Cerebellar nuclear complex (tissue), 1 donor: ENCODE results near the gene GALNT9.
A peak's percentile ranks its signal among the peaks of the same experiment; 100 is the strongest.
"Not testable (repeated sequence)": the region's sequence is repeated elsewhere in the genome, so short reads cannot be mapped to it uniquely, and the experiment has no call there.

Experiments used
- DNase-seq, 2 experiments: peaks; one replicate each; lab custom pipeline; 2025; lab: John Stamatoyannopoulos, UW

GALNT9 gene

DNA sequence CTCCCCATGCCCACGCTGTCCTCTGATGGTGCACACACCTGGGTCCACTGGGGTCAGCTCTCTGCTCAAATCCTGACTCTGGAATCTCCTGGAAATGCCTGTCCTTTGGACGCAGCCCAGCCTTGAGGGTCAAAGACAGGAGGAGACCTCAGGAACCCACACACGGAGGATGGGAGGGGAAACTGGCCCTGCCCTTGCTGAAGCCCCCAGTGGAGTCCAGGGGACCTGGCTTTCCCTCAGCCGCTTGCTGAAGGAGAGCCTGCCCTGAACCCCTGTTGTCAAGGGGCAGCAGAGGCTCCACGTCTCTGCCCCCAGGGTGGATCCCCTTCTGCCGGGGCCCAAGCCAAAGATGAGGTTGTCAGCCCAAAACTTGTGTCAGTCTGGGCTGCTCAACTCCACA is 16.9 kb downstream of the GALNT9 start:
- no peak for DNase-seq

DNA sequence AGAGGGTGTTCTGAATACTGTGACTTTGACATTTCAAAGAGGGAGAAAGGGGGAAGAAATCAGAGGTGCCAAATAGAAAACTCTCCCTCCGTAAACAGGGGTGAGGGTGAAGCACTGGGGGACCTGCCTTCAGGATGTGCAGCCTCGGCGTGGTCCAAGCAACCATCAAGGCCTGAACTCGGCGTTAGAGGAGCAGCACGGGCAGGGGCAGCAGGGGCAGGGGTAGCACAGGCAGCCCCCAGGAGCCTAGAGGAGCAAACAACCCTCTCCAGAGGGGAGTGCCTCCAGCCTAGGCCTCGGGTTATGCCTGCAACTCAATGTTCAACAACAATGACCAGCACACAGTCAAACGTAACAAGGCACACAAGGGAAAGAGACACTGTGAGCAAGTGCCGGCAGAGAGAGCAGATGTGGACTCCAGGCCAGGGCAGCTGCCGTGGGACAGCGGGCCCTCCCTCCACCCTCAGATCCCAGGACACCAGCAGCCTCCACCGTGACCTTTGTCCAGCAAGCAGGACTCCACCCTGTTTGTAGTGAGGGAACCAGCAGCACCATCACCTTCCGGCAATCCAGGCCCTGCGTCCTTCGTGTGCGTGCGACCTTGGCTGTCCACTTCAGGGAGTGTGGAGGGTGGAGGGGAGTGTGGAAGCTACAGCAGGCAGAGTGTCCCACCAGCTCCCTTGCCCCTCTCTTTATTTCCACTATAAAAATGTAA is 18.0 kb downstream of the GALNT9 start:
- no peak for DNase-seq

- DNase-seq, result peak; percentile 59 to 85
Measured at GRCh38 chr12:132310181-132311040, 19.0 kb downstream of the GALNT9 start.

GRCh38 chr12:132309596-132310086 is 19.7 kb downstream of the GALNT9 start:
- DNase-seq, result no peak

DNA sequence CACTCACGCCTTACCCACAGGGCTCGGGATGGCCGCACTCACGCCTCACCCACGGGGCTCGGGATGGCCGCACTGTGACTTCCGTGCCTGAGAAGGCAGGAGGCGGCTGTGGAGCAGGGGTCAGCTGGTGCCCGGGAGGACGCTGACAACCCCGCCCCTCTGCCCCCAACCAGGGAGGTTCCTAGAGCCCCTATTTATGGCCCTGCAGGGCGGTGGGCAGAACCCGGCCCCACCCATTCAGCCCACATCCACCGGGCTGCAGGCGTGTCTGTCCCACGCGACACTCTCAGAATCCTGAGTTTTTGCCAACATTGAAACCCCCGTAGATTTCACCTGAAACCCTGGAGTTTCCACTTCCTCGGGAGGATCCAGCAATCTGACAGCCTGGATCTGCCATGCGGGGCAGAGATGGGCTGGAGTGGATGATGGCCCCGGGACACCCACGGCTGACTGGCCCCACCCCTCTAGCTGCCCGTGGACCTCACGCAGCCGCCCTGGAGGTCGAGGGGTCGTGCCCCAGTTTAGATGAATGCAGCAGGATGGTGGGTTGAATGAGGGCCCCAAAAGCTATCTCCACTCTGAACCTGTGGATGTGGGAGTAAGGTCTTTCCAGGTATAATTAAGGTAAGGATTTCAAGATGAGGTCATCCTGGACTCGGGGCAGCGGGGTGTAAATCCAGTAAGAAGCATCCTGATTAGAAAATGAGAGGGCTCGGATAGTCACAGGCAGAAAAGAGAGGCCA is 20.4 kb downstream of the GALNT9 start:
- no peak for DNase-seq

- DNase-seq, result no peak
Measured at GRCh38 chr12:132307976-132308852, 21.2 kb downstream of the GALNT9 start.

DNA sequence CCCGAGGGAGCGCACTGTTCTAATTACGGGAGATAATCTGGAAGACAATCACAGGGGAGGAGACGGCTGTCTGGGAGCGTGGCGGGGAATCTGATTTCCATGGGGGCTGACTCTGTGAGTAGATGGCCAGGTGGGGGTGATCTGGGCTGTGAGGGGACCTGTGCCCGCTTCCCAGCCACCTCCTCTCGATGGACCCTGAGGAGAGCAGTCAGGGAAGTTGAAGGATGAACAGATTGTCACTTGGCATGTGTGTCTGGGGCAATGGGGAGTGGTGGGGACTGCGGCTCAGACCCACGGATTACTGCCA is 22.6 kb downstream of the GALNT9 start:
- DNase-seq, result no peak

DNA sequence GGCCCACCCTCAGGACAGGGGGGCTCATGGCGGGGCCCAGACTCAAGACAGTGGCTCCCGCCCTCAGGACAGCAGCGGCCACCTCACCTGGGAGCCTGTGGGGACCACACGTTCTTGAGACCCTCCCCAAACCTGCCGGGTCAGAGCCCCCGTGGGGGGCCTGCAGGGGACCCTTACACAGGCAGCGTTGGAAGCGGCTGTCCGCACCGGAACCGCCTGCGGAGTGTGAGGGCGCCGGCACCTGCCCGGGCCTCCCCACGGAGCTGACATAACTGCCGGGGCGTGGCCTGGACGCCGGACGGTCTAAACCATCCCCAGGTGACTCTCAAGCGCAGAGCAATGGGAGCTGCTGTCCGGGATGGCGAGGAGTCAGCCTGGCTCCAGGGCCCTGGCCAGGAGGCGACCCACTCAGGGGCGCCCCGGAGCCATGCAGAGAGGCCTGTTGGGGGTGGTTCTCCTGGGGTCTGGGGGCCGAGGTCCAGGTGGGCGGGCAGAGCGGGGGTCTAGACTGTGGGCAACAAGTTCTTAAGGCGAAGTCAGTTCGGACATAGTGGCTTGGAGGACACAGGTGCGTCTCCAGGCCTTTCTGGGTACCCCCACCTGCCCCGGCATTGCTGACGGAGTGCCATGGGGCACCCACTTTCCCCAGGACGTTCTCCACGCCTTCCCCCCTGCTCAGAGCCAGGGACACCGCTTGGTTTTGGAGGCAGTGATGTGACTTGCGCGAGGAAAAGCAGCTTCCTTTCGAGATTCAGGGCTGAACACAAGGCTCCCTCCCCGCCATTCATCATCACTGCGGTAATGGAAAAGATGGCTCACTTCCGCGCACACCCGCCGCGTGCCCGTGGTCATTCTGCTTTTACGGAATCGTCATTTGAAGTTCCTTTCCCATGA is 23.2 kb downstream of the GALNT9 start:
- no peak for DNase-seq

GRCh38 chr12:132305560-132305966 is 23.8 kb downstream of the GALNT9 start:
- no peak for DNase-seq

GRCh38 chr12:132304866-132305265 is 24.5 kb downstream of the GALNT9 start:
- not testable (repeated sequence) for DNase-seq

DNA sequence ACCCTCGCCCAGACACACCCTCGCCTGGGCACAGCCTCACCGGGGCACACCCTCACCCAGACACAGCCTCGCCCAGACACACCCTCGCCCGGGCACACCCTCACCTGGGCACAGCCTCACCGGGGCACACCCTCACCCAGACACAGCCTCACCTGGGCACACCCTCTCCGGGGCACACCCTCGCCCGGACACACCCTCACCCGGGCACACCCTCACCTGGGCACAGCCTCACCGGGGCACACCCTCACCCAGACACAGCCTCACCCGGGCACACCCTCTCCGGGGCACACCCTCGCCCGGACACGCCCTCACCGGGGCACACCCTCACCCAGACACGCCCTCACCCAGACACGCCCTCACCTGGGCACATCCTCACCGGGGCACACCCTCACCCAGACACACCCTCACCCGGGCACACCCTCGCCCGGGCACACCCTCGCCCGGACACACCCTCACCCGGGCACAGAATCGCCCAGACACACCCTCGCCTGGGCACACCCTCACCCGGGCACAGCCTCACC is 25.5 kb downstream of the GALNT9 start:
- not testable (repeated sequence) for DNase-seq

GRCh38 chr12:132302466-132303358 is 26.7 kb downstream of the GALNT9 start:
- DNase-seq, result no peak

DNA sequence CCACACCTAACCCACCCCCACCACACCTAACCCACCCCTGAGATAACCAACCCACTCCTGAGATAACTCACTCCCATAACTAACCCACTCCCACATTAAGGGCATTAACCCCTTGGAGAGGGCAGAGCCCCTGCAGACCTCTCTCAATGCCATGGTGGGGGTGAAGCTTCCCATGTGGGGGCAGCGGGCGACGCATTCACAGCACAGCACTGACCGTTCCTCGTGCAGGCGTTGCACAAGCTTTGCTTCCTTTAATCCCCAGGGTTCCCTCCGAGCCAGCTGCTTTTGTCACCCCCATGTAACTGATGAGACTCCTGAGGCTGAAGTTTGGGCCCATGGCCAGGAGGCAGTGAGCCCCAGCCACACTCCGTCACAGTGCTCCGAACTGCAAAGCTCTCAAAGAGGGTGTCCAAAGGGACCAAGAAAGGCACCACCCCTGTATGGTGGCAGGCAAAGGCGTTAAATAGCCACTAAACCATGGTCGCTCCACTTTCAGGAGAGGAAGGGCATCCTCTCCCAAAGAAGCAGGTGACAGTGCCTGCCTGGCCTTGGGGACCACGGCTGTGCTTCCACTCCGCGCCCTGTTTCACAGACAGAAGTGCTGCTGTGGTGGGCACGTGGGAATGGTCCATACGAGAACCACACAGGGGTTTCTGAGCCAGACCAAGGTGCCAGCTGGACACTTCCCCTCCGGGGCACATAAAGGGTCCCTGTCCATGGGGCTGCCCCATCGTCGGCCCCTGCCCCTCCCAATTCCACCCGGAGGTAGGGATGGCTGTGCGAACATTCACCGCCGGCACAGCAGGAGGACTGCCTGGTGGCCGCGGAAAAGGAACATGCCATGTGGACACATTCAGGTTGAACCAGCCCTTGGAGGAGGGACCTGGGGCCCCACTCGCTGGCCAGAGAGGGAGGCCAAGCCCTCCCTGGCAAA is 28.3 kb downstream of the GALNT9 start:
- no peak for DNase-seq

DNA sequence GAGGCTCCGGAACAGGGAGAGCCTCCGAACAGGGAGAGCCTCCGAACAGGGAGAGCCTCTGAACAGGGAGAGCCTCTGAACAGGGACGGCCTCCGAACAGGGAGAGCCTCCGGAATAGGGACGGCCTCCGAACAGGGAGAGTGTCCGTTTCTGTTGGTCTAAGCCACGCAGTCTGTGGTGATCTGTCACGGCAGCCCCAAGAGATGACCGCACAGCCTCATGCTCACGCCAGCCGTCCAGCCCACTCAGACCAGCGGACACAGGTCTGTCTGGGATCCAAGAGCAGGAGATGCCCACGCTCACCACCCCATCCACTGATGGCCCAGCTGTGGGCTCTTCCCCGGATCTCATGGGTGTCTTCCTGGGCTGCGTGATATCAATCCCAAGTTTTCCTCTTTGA is 33.3 kb downstream of the GALNT9 start:
- DNase-seq, result no peak

DNA sequence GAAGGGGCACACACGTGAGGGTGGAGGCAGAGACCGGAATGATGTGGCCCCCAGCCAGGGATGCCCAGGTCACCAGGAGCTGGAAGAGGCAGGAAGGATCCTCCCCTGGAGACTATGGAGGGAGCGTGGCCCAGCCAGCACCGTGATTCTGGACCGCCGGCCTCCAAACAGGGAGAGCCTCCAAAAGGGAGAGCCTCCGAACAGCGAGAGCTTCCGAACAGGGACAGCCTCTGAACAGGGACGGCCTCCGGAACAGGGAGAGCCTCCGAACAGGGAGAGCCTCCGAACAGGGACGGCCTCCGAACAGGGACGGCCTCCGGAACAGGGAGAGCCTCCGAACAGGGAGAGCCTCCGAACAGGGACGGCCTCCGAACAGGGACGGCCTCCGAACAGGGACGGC is 33.8 kb downstream of the GALNT9 start:
- not testable (repeated sequence) for DNase-seq

DNA sequence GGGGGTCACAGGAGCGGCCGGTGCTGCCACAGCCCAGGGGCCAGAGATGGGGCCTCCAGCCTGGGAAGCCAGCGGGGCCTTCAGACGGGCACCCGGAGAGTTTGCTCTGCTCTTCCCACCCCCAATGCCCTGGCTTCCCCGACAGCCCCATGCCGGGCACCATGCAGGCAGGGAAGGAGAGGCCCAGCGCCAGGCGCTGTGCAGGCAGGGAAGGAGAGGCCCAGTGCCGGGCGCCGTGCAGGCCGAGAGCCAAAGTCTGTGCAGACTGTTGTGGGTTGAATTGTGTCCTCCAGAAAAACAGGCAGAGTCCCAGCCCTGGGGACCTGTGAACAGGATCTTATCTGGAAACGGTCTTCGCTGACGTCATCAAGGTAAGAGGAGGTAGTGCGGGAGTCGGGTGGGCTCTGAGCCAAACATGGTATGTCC is 34.3 kb downstream of the GALNT9 start:
- DNase-seq, result peak in 1 of 2 experiments; percentile 56

GRCh38 chr12:132294121-132295034 is 35.0 kb downstream of the GALNT9 start:
- DNase-seq, result no peak
